Hematopoietic multipotent progenitor cell treated with erythropoietin and hydrocortisone succinate and interleukin-3 and kit ligand, for 8 days (in vitro differentiated cells): ENCODE results near the gene PHLPP1.

Source experiments
- DNase-seq: peaks from one replicate; pipeline ENCODE4 v3.0.0-alpha.2; 2015

PHLPP1 gene

GRCh38 chr18:62952807-62953206 is 237.5 kb downstream of the PHLPP1 start:
- DNase-seq, result no peak

- DNase-seq, result no peak
Observed at GRCh38 chr18:62953663-62954062, 238.3 kb downstream of the PHLPP1 start.

GRCh38 chr18:62954366-62954765 is 239.0 kb downstream of the PHLPP1 start:
- no peak for DNase-seq

GRCh38 chr18:62957885-62958472 is 242.6 kb downstream of the PHLPP1 start:
- DNase-seq, result peak; percentile 69

GRCh38 chr18:62959481-62959880 is 244.1 kb downstream of the PHLPP1 start:
- no peak for DNase-seq

GRCh38 chr18:62963507-62963906 is 248.2 kb downstream of the PHLPP1 start:
- no peak for DNase-seq

GRCh38 chr18:62964432-62964831 is 249.1 kb downstream of the PHLPP1 start:
- DNase-seq, result no peak

GRCh38 chr18:62967089-62967488 is 251.7 kb downstream of the PHLPP1 start:
- no peak for DNase-seq

GRCh38 chr18:62973689-62974088 is 258.3 kb downstream of the PHLPP1 start:
- no peak for DNase-seq

GRCh38 chr18:62974388-62974787 is 259.0 kb downstream of the PHLPP1 start:
- DNase-seq, result no peak

GRCh38 chr18:62974928-62975675 is 259.8 kb downstream of the PHLPP1 start:
- DNase-seq, result no peak

- no peak for DNase-seq
Observed at GRCh38 chr18:62975785-62976184, 260.4 kb downstream of the PHLPP1 start.

- DNase-seq, result no peak
Observed at GRCh38 chr18:62976227-62976626, 260.9 kb downstream of the PHLPP1 start.

- DNase-seq, result no peak
Observed at GRCh38 chr18:62977512-62977911, 262.2 kb downstream of the PHLPP1 start.

- DNase-seq, result no peak
Observed at GRCh38 chr18:62978251-62979049, 263.1 kb downstream of the PHLPP1 start.

- no peak for DNase-seq
Observed at GRCh38 chr18:62979176-62979575, 263.8 kb downstream of the PHLPP1 start.

- no peak for DNase-seq
Observed at GRCh38 chr18:62979900-62980299, 264.6 kb downstream of the PHLPP1 start.

GRCh38 chr18:62981566-62981965 is 266.2 kb downstream of the PHLPP1 start:
- no peak for DNase-seq

GRCh38 chr18:62982600-62983251 is 267.4 kb downstream of the PHLPP1 start:
- DNase-seq, result peak; percentile 73

GRCh38 chr18:62984656-62985315 is 269.4 kb downstream of the PHLPP1 start:
- DNase-seq, result no peak

- no peak for DNase-seq
Observed at GRCh38 chr18:62986490-62986889, 271.1 kb downstream of the PHLPP1 start.

GRCh38 chr18:62987055-62987830 is 271.9 kb downstream of the PHLPP1 start:
- DNase-seq, result no peak
